ENCODE results near the gene TEX101.

The TEX101 gene

DNA sequence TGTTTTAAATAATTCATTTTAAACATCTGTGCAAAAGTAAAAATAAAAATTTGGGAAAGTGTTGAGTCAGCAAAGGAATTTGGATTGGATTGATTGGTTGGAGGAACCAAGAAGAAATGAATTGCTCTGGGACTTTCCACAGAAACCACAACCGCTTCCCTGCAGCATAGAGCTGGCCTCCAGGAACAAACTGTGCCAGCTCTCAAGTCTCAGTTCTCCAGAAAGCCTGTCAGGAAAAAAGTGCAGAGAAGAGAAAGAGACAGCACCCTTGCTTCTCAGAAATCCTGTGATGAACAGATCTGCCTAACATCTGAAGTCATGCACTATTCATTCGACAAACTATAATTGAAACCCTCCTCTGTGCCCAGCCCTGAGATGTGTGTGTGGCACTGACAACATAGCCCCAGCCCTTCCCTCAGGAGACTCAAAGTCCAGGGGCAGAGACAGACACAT is 35.9 kb downstream of the TEX101 start:
- no peak for DNase-seq

DNA sequence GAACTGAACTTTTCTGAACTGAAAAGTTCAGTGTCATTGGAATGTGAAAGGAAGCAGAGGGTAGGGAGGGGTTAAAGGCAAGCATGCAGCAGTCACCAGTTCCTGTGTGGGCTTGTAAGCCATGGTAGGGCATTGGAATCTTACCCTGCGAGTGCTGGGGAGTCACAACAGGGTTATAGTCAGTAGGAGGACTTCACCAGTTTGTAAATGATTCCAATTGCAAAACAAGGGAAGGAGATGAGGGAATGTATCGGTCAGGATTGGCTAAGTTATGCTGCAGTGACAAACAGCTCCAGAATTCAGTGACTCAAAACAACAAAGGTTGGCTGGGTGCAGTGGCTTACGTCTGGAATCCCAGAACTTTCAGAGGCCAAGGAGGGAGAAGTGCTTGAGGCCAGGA is 37.9 kb downstream of the TEX101 start:
- DNase-seq = no peak

DNA sequence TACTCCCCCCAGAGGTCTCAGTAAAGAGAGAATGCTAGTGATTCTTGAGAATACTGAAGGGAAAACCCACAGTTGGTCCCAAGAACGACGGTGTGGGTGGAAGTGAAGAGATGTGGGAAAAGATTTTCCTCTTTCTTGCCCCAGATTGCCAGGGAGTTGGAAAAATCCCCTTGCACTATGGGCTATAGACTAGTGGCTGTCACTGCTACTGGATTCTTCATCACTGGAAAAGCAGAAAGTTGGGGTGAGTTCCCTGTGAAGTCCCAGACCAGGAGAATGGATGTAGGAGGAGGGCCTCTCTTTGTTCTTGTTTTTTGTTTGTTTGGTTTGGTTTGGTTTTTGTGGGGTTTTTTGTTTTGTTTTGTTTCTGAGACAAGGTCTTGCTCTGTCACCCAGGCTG is 39.3 kb downstream of the TEX101 start:
- no peak for DNase-seq

DNA sequence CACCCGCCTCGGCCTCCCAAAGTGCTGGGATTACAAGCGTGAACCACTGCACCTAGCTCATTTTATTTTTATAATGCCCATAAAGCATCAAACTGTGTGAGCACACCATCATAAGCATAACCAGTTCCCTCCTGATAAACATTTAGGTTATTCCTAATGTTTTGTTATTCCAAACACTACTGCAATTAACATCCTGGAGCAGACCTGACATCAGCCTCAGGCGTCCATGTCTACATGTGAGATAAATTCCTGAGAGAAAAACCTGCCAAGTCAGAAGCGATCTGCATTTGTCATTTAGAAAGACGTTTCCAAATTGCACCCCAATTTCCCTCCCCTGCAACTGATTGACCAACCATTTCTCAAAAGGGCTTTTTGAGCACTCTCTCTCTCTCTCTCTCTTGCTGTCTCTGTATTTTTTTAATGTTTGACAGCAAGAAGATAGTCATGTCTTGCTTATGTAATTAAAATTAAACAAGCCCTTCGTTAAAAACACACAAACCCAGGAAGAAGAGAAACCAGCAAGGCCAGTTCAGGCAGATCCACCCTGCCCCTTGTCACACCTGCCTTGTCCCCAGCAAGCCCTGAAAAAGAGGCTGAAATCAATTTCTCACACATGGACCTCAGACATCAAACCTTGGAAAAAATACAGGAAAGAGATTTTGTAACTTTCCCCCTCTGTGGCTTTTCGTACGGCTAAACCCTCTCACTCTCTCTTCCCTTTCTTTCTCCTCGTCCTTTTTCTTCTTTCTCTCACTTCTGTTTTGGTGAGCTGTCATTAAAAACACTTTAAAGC is 40.8 kb downstream of the TEX101 start:
- no peak for DNase-seq

DNA sequence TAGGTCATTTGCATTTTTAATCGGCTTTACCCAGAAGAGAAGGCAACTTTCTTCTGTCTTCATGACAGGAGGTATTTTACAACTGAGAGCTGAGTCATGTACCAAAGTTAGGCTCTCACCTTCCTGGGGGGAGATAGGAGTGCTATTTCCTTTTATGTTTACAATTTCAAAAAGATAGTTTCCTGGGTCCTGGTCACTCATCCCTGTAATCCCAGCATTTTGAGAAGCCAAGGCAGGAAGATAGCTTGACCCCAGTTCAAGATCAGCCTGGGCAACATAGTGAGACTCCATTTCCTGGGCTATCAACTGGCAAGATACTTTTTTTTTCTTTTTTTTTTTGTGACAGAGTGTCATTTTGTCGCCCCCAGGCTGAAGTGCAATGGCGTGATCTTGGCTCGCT is 43.1 kb downstream of the TEX101 start:
- no peak for DNase-seq

DNA sequence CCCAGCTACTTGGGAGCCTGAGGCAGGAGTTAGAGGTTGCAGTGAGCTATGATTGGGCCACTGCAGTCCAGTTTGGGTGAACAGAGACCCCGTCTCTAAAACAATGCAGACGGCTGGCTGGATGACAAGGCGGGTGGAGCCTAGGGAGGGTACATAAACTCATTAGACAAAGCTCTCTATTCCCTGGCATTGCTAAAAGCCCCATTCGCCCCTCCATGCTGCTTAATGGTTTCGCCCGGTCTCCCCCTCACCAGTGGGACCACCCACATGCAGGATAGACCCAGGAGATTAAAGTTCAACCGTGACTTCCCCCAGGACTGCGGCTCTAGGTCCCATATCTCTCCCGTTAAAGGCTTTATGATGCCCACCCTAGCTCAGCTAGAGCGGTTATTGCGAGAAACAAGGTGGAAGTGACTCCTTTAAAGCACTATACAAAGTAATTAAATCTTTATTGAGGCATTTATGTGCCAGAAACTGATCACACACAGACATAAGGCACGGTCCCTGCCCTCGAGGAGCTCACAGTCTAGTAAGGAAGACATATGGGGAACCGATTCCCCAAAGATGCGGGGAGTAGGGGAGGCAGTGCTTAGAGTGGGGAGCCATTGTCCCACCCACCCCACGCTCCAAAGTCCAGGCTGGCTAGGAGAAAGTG is 45.8 kb downstream of the TEX101 start:
- DNase-seq = no peak

DNA sequence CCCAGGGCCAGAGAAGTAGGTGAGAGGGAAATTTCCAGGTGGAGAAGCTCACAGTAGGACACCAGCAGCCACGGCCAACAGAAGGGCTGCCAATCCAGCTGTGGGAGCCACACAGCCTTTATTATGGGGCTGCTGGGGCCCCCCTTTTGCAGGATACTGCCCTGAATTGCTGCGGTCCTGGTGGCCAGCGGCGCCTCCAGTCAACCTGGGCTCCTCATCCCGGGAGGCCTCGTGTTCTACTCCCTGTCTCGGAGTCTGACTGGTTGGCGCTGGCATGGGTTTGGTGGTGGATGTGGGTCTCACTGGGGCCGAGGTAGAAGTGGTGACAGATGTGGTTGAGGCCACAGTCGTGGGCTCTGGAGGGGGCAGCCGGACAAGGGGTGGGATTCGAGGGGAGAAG is 46.6 kb downstream of the TEX101 start:
- no peak for DNase-seq

DNA sequence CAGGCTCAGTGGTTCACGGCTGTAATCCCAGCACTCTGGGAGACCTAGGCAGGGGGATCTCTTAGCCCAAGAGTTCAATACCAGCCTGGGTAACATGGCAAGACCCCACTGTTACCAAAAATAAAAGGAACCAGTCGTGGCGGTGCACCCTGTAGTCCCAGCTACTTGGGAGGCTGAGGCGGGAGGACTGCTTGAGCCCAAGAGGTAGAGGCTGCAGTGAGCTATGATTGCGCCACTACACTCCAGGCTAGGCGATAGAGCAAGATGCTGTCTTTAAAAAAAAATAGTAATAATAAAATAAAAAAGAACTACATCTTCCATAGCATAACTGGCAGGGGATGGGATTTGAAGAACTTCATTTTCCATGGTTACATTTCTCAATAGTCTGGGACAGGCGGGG is 47.7 kb downstream of the TEX101 start:
- DNase-seq = no peak

DNA sequence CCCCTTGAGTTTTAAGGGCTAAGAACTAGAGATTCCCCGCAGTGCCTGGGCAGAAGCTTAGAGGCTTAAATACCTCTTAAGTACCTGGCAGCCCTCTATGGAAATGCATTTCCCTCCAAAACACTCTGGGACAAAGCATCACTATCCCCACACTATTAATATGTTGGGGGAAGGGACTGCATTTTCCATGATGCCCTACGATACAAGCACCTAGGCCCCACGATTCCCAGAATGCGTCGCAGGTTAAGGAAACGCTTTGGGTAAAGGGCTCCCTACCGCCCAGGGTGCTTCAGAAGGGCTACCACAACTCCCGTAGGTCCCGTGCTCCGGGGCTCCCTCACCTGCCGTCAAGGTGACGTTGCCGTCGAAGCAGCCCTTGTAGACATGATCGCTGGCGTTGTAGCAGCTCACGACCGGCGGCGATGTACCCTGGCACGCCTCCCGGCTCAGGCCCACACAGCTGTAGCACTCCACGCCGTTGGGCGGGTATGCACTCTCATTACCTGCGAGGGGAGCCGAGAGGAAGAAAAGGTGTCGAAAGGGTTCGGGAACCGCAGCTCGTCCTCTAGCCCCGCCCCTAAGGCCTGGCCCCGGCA is 48.2 kb downstream of the TEX101 start:
- no peak for DNase-seq

DNA sequence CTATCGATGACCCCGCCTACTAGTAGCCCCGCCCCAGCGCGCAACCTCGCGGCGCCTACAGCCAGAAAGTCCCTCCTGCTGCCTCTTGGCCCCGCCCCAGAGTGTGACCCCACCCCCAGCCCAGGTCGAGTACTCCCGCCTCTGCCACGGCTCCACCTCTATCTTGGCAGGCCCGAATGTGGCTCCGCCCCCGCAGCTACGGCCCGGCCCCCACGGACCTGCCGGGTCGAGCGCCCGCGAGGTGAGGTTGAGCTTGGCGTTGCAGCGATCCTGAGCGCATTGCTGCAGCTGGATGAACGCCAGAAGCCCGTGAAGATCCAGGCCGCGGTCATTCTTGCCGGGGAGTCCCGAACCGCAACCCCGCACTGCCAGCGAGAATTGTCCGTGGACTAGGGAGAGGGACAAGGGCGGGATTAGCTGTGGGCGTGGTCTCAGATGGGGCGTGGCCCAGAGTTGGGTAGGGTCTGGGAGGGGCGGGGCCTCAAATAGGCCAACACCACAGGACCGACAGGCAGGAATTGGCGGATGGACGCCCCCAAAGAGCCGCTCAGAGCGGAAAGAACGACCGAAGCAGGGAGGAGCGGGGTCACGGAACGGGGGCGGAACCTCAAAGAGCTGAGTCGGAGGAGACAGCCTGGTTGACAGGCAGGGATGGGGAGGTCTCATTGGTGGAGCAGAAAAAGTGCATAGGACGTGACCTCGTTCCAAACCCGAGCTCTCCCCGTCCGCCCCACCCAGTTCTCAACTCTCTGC is 48.9 kb downstream of the TEX101 start:
- DNase-seq = peak; percentile 62 to 88

DNA sequence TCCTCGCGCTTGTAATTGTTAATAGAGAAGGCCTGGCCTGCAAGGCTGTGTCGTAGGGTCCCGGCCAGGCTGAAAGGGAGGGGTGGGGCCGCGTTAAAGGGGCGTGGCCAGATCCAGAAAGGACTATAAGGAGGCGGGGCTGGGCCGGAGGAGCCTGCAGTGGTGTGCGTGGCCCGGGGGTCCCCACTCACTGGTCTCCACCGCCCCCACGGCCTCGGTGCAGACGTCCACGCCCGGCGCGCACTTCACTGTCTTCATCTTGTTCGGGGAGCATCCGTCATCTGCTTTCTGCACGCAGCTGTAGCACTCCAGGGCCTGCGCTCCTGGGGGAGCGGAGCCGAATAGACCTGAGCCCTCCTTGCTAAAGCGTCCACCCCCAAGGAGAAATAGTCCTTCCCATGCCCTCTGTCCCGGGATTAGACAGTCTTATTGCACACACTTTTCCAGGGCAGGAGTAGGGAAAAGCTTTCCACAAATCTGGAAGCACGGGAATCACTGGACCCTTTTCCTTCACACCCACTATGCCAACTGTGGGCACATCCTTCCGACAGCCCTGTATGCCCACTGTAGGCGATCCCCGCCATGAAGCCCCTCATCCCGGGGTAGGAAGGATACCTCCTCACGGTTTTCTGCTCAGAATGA is 49.6 kb downstream of the TEX101 start:
- DNase-seq = peak; percentile 11 to 63

DNA sequence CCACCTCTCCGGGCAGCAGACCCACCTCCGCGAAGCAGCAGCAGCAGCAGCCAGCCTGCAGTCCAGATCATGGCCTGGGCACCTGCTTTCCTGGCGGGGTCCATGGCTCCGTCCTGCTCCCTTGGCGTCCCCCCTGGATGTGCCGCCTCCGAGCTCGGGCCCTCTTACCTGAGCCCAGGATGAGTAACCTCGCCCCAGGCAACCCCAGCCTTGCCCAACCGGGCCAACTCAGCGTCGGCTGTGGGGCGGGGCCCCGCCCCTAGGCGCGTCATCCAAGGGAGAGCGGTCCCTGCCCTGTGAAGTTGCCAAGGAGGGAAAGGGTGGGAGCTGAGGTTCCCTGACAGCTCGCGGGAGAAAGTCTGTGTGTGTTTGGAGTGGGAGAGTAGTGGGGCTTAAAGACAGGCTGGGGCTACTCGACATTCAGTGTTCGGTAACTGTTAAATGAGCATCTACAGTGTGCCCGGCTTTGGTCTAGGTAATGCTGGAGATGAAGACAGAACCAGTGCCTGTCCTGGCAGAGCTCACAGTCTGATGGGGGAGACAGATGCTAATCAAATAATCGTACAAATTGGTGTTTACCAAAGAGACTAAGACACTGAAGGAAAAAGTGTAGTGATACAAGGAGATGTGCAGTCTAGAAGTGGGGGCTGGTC is 50.9 kb downstream of the TEX101 start, which contains the start of gene LYPD3:
Gene LYPD3, minus strand, starts transcription at position 141 of the 653 bp plus-strand sequence. Its CDS starts 37 bp downstream, at position 104.
- no peak for DNase-seq

DNA sequence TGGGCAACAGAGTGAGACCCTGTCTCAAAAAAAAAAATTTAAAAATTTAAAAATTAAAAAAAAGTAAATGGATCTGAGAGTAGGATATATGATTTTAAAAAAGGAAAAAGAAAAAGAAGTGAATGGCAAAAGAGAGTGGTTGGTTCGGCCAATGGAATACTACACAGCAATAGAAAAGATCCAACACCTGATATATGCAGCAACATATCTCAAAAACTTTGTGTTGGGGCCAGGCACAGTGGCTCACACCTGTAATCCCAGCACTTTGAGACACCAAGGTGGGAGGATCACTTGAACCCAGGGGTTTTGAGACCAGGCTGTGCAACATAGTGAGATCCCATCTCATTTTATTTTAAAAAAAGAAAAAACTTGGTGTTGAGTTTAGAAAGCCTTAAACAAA is 52.1 kb downstream of the TEX101 start:
- no peak for DNase-seq

DNA sequence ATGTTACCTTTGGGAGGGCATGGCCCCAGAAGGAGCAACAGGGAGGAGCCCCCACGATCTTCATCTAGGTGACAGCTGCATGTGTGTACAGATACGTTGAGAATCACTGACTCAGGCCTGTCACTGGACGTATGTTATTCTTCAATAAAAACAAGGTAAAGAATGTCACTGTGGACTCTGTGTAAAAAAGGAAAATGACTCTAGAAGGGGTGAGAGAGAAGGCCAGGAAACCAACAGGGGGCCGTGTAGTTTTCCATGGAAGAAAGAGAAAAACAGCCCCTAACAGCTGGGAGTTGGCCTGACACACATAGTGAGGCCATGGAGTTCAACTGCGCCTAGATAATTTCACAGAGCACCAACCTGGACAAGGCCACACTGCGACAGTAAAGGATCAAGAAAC is 52.6 kb downstream of the TEX101 start:
- DNase-seq = no peak

DNA sequence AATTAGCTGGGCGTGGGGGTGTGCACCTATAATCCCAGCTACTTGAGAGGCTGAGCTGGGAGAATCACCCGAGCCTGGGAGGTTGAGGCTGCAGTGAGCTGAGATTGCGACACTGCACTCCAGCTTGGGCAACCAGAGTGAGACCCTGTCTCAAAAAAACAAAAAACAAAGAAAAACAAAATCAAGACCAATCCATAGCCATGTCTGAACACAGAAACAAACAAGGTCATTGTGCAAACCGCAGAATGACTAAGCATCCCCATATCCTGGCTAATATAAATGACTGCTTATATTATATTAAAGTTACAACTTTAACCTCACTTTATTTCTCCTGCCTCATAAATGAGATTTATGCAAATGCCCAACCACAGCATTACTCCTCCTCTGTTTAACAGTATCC is 53.0 kb downstream of the TEX101 start:
- no peak for DNase-seq
